ENCODE results near the gene LRRC3C. TPM values are rescaled to one million over a fixed set of nuclear protein-coding genes. Genes with fewer than 3 reads are reported as not detected.

LRRC3C gene
- total and polyA plus RNA-seq, 2 donors (not counting 1 experiment from before 2014, with no cell fraction given) = 0.12 TPM; not detected in 1

DNA sequence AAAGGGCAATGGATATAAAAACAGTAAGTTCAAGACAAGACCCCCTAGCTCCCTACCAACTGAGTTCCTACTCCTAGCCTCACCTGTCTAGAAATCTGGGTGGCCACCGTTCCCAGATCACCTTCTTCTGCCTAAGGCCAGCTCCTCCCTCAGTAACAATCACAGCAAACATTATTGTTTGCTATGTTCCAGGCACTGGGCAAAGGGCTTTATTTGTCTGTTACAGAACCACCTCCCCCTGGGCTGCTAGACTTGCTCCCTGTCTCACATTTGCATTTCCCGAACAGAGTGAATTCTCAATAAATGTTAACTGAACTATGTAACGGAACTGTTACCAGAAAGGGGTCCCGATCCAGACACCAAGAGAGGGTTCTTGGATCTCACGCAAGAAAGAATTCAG, 6.8 kb downstream of the LRRC3C start:
- no peaks in the 10 kb centered on the region for H3K27me3 ChIP-seq (replicated peaks in 1 of 4; ENCODE audit: control extremely low read depth in 1 of 4, control insufficient read depth in 3 of 4, insufficient read depth in 4 of 4, low read length in 3 of 4)
- H3K79me2 ChIP-seq (ENCODE audit: control insufficient read depth, insufficient read depth, low read length) = no peaks in the 10 kb centered on the region
- Mint-ChIP-seq H3K27ac (no peak overlapping the region), H3K4me3 (no peak overlapping the region), H3K27me3 (no peaks in the 10 kb centered on the region), H3K9me3 (ENCODE audit: insufficient read depth) (no peaks in the 10 kb centered on the region), H3K4me1 (peaks cover 5% of the 10 kb centered on the region)
- intact Hi-C loops (cut with micrococcal nuclease) = no loop called here
- H3K4me2 ChIP-seq (replicated peaks; ENCODE audit: low read depth, low read length, poor library complexity, severe bottlenecking) = no peak overlapping the region
- ChIA-PET CTCF (no interaction called here), POLR2A (interaction anchor here (0.6 kb wide), 1 partner anchor 204 kb away, joined by 11 read pairs; the partner anchor contains the start of gene MIEN1)
- 90% methylated on average over 3 of the region's 5 CpGs for whole genome bisulfite sequencing (ENCODE audit: insufficient coverage)
- ATAC-seq (ENCODE audit: low read depth) (no peak), DNase-seq (no peak)
- H3K9me3 ChIP-seq (ENCODE audit: control extremely low read depth in 1 of 3, control insufficient read depth in 2 of 3, insufficient read depth in 1 of 3, low read length in 2 of 3) = no peaks in the 10 kb centered on the region
- no peaks in the 10 kb centered on the region for H3K36me3 ChIP-seq (replicated peaks in 1 of 2; ENCODE audit: control extremely low read depth in 1 of 2, control insufficient read depth in 1 of 2, extremely low read depth in 1 of 2, insufficient read depth in 2 of 2, low read length in 1 of 2)
- no peak overlapping the region for H3K4me3 ChIP-seq (ENCODE audit: control extremely low read depth in 1 of 5, extremely low read depth in 1 of 5, insufficient read depth in 1 of 5, low read depth in 2 of 5, low read length in 4 of 5)
- H3K27ac ChIP-seq (ENCODE audit: low read length in 2 of 2) = no peak overlapping the region
- H2AFZ ChIP-seq (ENCODE audit: insufficient read depth, low read depth, low read length, poor library complexity, severe bottlenecking) = no peak overlapping the region
- TF ChIP-seq, protein P1, sequence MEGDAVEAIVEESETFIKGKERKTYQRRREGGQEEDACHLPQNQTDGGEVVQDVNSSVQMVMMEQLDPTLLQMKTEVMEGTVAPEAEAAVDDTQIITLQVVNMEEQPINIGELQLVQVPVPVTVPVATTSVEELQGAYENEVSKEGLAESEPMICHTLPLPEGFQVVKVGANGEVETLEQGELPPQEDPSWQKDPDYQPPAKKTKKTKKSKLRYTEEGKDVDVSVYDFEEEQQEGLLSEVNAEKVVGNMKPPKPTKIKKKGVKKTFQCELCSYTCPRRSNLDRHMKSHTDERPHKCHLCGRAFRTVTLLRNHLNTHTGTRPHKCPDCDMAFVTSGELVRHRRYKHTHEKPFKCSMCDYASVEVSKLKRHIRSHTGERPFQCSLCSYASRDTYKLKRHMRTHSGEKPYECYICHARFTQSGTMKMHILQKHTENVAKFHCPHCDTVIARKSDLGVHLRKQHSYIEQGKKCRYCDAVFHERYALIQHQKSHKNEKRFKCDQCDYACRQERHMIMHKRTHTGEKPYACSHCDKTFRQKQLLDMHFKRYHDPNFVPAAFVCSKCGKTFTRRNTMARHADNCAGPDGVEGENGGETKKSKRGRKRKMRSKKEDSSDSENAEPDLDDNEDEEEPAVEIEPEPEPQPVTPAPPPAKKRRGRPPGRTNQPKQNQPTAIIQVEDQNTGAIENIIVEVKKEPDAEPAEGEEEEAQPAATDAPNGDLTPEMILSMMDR (IDR thresholded peaks at IDR 0.05) = no peak
- TF ChIP-seq EZH2 (IDR thresholded peaks at IDR 0.05; ENCODE audit: borderline replicate concordance, insufficient read depth, low read depth, low read length, poor library complexity, severe bottlenecking) = no peak
- H3K9ac ChIP-seq (ENCODE audit: low read length) = no peak overlapping the region
- no peaks in the 10 kb centered on the region for H4K20me1 ChIP-seq (ENCODE audit: control insufficient read depth, insufficient read depth, low read length, poor library complexity, severe bottlenecking)
- peaks cover 3 to 8% of the 10 kb centered on the region in 2 donors for H3K4me1 ChIP-seq (ENCODE audit: control insufficient read depth in 2 of 2, insufficient read depth in 2 of 2, low read length in 2 of 2)

DNA sequence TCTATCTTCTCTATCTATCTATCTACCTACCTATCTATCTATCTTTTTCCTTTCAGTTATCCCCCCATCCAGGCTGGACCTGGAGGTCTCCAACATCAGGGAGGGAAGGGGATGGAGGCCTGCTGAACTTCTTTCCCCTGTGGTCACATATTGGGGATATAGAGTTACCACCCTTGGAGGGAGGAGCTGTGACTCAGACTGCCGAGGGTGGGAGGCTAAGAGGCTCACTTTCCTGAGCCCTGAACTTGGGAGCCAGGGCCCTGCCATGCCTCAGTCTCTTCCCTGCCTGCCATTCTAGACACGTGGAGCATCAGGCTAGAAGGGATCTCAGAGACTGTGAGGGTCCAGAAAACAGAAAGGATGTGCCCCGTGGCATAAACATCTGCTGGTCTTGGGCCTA, 8.4 kb downstream of the LRRC3C start:
- Mint-ChIP-seq H3K9me3 (ENCODE audit: insufficient read depth) (no peaks in the 10 kb centered on the region), H3K27ac (no peak overlapping the region), H3K4me3 (no peak overlapping the region), H3K27me3 (no peaks in the 10 kb centered on the region), H3K4me1 (peaks cover 13% of the 10 kb centered on the region)
- Histone ChIP-seq H3K4me2 (replicated peaks; ENCODE audit: low read depth, low read length, poor library complexity, severe bottlenecking) (no peak overlapping the region), H3K79me2 (ENCODE audit: control insufficient read depth, insufficient read depth, low read length) (no peaks in the 10 kb centered on the region), H3K9ac (ENCODE audit: low read length) (no peak overlapping the region), H2AFZ (ENCODE audit: insufficient read depth, low read depth, low read length, poor library complexity, severe bottlenecking) (no peak overlapping the region), H3K36me3 (replicated peaks in 1 of 2; ENCODE audit: control extremely low read depth in 1 of 2, control insufficient read depth in 1 of 2, extremely low read depth in 1 of 2, insufficient read depth in 2 of 2, low read length in 1 of 2) (no peaks in the 10 kb centered on the region), H4K20me1 (ENCODE audit: control insufficient read depth, insufficient read depth, low read length, poor library complexity, severe bottlenecking) (no peaks in the 10 kb centered on the region), H3K27me3 (replicated peaks in 1 of 4; ENCODE audit: control extremely low read depth in 1 of 4, control insufficient read depth in 3 of 4, insufficient read depth in 4 of 4, low read length in 3 of 4) (no peaks in the 10 kb centered on the region), H3K9me3 (ENCODE audit: control extremely low read depth in 1 of 3, control insufficient read depth in 2 of 3, insufficient read depth in 1 of 3, low read length in 2 of 3) (no peaks in the 10 kb centered on the region), H3K4me3 (ENCODE audit: control extremely low read depth in 1 of 5, extremely low read depth in 1 of 5, insufficient read depth in 1 of 5, low read depth in 2 of 5, low read length in 4 of 5) (no peak overlapping the region), H3K4me1 (ENCODE audit: control insufficient read depth in 2 of 2, insufficient read depth in 2 of 2, low read length in 2 of 2) (peaks cover 12 to 17% of the 10 kb centered on the region in 2 donors), H3K27ac (ENCODE audit: low read length in 2 of 2) (no peak overlapping the region)
- 82% methylated on average over 3 of the region's 3 CpGs for WGBS (ENCODE audit: insufficient coverage)
- DNase-seq = no peak
- ATAC-seq (ENCODE audit: low read depth) = no peak
- TF ChIP-seq, protein P1 (IDR thresholded peaks at IDR 0.05) = no peak
- TF ChIP-seq EZH2 (IDR thresholded peaks at IDR 0.05; ENCODE audit: borderline replicate concordance, insufficient read depth, low read depth, low read length, poor library complexity, severe bottlenecking) = no peak
- intact Hi-C loops (cut with micrococcal nuclease) = no loop called here
- POLR2A ChIA-PET = no interaction called here
- CTCF ChIA-PET = no interaction called here

Measured in B cell (primary cell).